ENCODE measurements around the gene F7. TPM values are rescaled to one million over a fixed set of nuclear protein-coding genes. Genes with fewer than 3 reads are reported as not detected.
"Not testable (repeated sequence)": the region's sequence is repeated elsewhere in the genome, so short reads cannot be mapped to it uniquely, and the experiment has no call there.

Gene F7
- 38.1 TPM for polyA plus RNA-seq
- long read RNA-seq, donor 1, partial matches to known transcripts: 0 of 3 reads
- long read RNA-seq, donor 1, other reads (novel, unspliced or antisense): 0 of 3 reads
- long read RNA-seq, donor 2, transcript F7-201 (8 exons, 2,409 nt): major isoform, 7 of 9 reads
- long read RNA-seq, donor 2, partial matches to known transcripts: 0 of 9 reads
- long read RNA-seq, donor 2, other reads (novel, unspliced or antisense): 0 of 9 reads
- long read RNA-seq, donor 3: 0 reads
- long read RNA-seq, donor 4: 0 reads
- long read RNA-seq, donor 5, partial matches to known transcripts: 5 of 6 reads
- long read RNA-seq, donor 5, other reads (novel, unspliced or antisense): 0 of 6 reads
- long read RNA-seq, donor 6, partial matches to known transcripts: 0 of 3 reads
- long read RNA-seq, donor 6, other reads (novel, unspliced or antisense): 0 of 3 reads
- long read RNA-seq, donor 7: 0 reads
- long read RNA-seq, donor 8, partial matches to known transcripts: 0 of 4 reads
- long read RNA-seq, donor 8, other reads (novel, unspliced or antisense): 0 of 4 reads
- long read RNA-seq, donor 9, partial matches to known transcripts: 0 of 2 reads
- long read RNA-seq, donor 9, other reads (novel, unspliced or antisense): 0 of 2 reads
- long read RNA-seq, donor 10, partial matches to known transcripts: 0 of 1 reads
- long read RNA-seq, donor 10, other reads (novel, unspliced or antisense): 0 of 1 reads
- long read RNA-seq, donor 11, transcript F7-201 (8 exons, 2,409 nt): major isoform, 5 of 5 reads
- long read RNA-seq, donor 11, partial matches to known transcripts: 0 of 5 reads
- long read RNA-seq, donor 11, other reads (novel, unspliced or antisense): 0 of 5 reads

- peaks cover 8% of the 10 kb centered on the region for H3K4me1 ChIP-seq (ENCODE audit: control insufficient read depth, insufficient read depth, low read length)
- no peaks in the 10 kb centered on the region for H3K36me3 ChIP-seq (ENCODE audit: control insufficient read depth, insufficient read depth, low read length)
- WGBS (ENCODE audit: insufficient coverage, low lambda C conversion rate): no CpG with 5 or more reads among the region's 17 CpGs
- DNase-seq: peak; percentile 90 to 93
- peak within 1 kb of the TSS; percentile 47 for H3K4me3 ChIP-seq (ENCODE audit: low read length)
- peaks cover 31% of the 10 kb centered on the region for H3K9me3 ChIP-seq (ENCODE audit: control insufficient read depth, low read depth, low read length)
- H3K27me3 ChIP-seq (ENCODE audit: control insufficient read depth, insufficient read depth, low read length): peaks cover 11% of the 10 kb centered on the region
- H3K27ac ChIP-seq (ENCODE audit: low read length): peak within 1 kb of the TSS; percentile 85
These were observed at the start of gene F7 for GRCh38 chr13:113105032-113105920. Gene F7, plus strand, starts transcription at chr13:113105791. Its CDS starts 51 bp downstream, at chr13:113105842.

GRCh38 chr13:113057084-113057483, 48.5 kb upstream of the F7 start:
- no CpG with 5 or more reads among the region's 1 CpG for WGBS (ENCODE audit: insufficient coverage, low lambda C conversion rate)
- Histone ChIP-seq H3K9me3 (ENCODE audit: control insufficient read depth, low read depth, low read length) (peaks cover 28% of the 10 kb centered on the region), H3K27me3 (ENCODE audit: control insufficient read depth, insufficient read depth, low read length) (no peaks in the 10 kb centered on the region), H3K27ac (ENCODE audit: low read length) (no peak overlapping the region), H3K4me1 (ENCODE audit: control insufficient read depth, insufficient read depth, low read length) (no peaks in the 10 kb centered on the region), H3K36me3 (ENCODE audit: control insufficient read depth, insufficient read depth, low read length) (peaks cover 18% of the 10 kb centered on the region), H3K4me3 (ENCODE audit: low read length) (no peak overlapping the region)
- DNase-seq: no peak

- not testable (repeated sequence) for H3K27ac ChIP-seq (ENCODE audit: low read length); H3K27me3 ChIP-seq (ENCODE audit: control insufficient read depth, insufficient read depth, low read length); H3K4me1 ChIP-seq (ENCODE audit: control insufficient read depth, insufficient read depth, low read length); DNase-seq; H3K4me3 ChIP-seq (ENCODE audit: low read length)
- WGBS (ENCODE audit: insufficient coverage, low lambda C conversion rate): no CpG with 5 or more reads among the region's 3 CpGs
- H3K36me3 ChIP-seq (ENCODE audit: control insufficient read depth, insufficient read depth, low read length): peaks cover 16% of the 10 kb centered on the region
- H3K9me3 ChIP-seq (ENCODE audit: control insufficient read depth, low read depth, low read length): peaks cover 28% of the 10 kb centered on the region
These were observed 48.0 kb upstream of the F7 start for GRCh38 chr13:113057559-113057958.

GRCh38 chr13:113058129-113058987, 47.2 kb upstream of the F7 start:
- peaks cover 28% of the 10 kb centered on the region for H3K9me3 ChIP-seq (ENCODE audit: control insufficient read depth, low read depth, low read length)
- WGBS (ENCODE audit: insufficient coverage, low lambda C conversion rate): no CpG with 5 or more reads among the region's 21 CpGs
- H3K27ac ChIP-seq (ENCODE audit: low read length): no peak overlapping the region
- DNase-seq: no peak
- H3K27me3 ChIP-seq (ENCODE audit: control insufficient read depth, insufficient read depth, low read length): no peaks in the 10 kb centered on the region
- no peaks in the 10 kb centered on the region for H3K4me1 ChIP-seq (ENCODE audit: control insufficient read depth, insufficient read depth, low read length)
- H3K36me3 ChIP-seq (ENCODE audit: control insufficient read depth, insufficient read depth, low read length): peaks cover 9% of the 10 kb centered on the region
- H3K4me3 ChIP-seq (ENCODE audit: low read length): no peak overlapping the region

GRCh38 chr13:113058988-113059850, 46.4 kb upstream of the F7 start:
- no peak overlapping the region for H3K27ac ChIP-seq (ENCODE audit: low read length)
- H3K27me3 ChIP-seq (ENCODE audit: control insufficient read depth, insufficient read depth, low read length): no peaks in the 10 kb centered on the region
- H3K9me3 ChIP-seq (ENCODE audit: control insufficient read depth, low read depth, low read length): peaks cover 28% of the 10 kb centered on the region
- no peak for DNase-seq
- H3K36me3 ChIP-seq (ENCODE audit: control insufficient read depth, insufficient read depth, low read length): peaks cover 11% of the 10 kb centered on the region
- H3K4me1 ChIP-seq (ENCODE audit: control insufficient read depth, insufficient read depth, low read length): no peaks in the 10 kb centered on the region
- WGBS (ENCODE audit: insufficient coverage, low lambda C conversion rate): 93% methylated on average over 3 of the region's 22 CpGs
- H3K4me3 ChIP-seq (ENCODE audit: low read length): no peak overlapping the region

- WGBS (ENCODE audit: insufficient coverage, low lambda C conversion rate): 79% methylated on average over 4 of the region's 15 CpGs
These were observed 45.7 kb upstream of the F7 start for GRCh38 chr13:113059891-113060290.

GRCh38 chr13:113060557-113061270, 44.9 kb upstream of the F7 start:
- no peak for DNase-seq
- no CpG with 5 or more reads among the region's 34 CpGs for WGBS (ENCODE audit: insufficient coverage, low lambda C conversion rate)
- H3K4me3 ChIP-seq (ENCODE audit: low read length): no peak overlapping the region
- peaks cover 27% of the 10 kb centered on the region for H3K9me3 ChIP-seq (ENCODE audit: control insufficient read depth, low read depth, low read length)
- H3K27me3 ChIP-seq (ENCODE audit: control insufficient read depth, insufficient read depth, low read length): no peaks in the 10 kb centered on the region
- peaks cover 25% of the 10 kb centered on the region for H3K36me3 ChIP-seq (ENCODE audit: control insufficient read depth, insufficient read depth, low read length)
- no peaks in the 10 kb centered on the region for H3K4me1 ChIP-seq (ENCODE audit: control insufficient read depth, insufficient read depth, low read length)
- H3K27ac ChIP-seq (ENCODE audit: low read length): no peak overlapping the region

More at GRCh38 chr13:113059891-113060290, 45.7 kb upstream of the F7 start:
- no peak overlapping the region for H3K27ac ChIP-seq (ENCODE audit: low read length)
- H3K36me3 ChIP-seq (ENCODE audit: control insufficient read depth, insufficient read depth, low read length): peaks cover 17% of the 10 kb centered on the region
- no peak overlapping the region for H3K4me3 ChIP-seq (ENCODE audit: low read length)
- no peak for DNase-seq
- no peaks in the 10 kb centered on the region for H3K27me3 ChIP-seq (ENCODE audit: control insufficient read depth, insufficient read depth, low read length)
- peaks cover 28% of the 10 kb centered on the region for H3K9me3 ChIP-seq (ENCODE audit: control insufficient read depth, low read depth, low read length)
- no peaks in the 10 kb centered on the region for H3K4me1 ChIP-seq (ENCODE audit: control insufficient read depth, insufficient read depth, low read length)

- no CpG with 5 or more reads among the region's 9 CpGs for WGBS (ENCODE audit: insufficient coverage, low lambda C conversion rate)
- peaks cover 22% of the 10 kb centered on the region for H3K9me3 ChIP-seq (ENCODE audit: control insufficient read depth, low read depth, low read length)
- H3K27me3 ChIP-seq (ENCODE audit: control insufficient read depth, insufficient read depth, low read length): no peaks in the 10 kb centered on the region
- no peak overlapping the region for H3K27ac ChIP-seq (ENCODE audit: low read length)
- H3K4me3 ChIP-seq (ENCODE audit: low read length): no peak overlapping the region
- H3K36me3 ChIP-seq (ENCODE audit: control insufficient read depth, insufficient read depth, low read length): peaks cover 29% of the 10 kb centered on the region
- DNase-seq: no peak
- H3K4me1 ChIP-seq (ENCODE audit: control insufficient read depth, insufficient read depth, low read length): no peaks in the 10 kb centered on the region
These were observed 44.3 kb upstream of the F7 start for GRCh38 chr13:113061271-113061625.
